Activated CD4-positive, alpha-beta T cell treated with anti-CD3 and anti-CD28 coated beads, Interleukin-2, amount 10 ng/mL, durations not matched to agents 24 days and 14 days (primary cell): ENCODE results near the gene NFIB. TPM values are rescaled to one million over a fixed set of nuclear protein-coding genes. Genes with fewer than 3 reads are reported as not detected.

Experiments
- DNase-seq: peaks from one replicate; pipeline ENCODE4 v3.0.0; 2022
- H3K27ac Mint-ChIP-seq: one replicate; pipeline ENCODE4 v1.8.0; 2022; ENCODE audit warnings: mild to moderate bottlenecking, mixed read lengths
- H3K27me3 Mint-ChIP-seq: one replicate; pipeline ENCODE4 v1.8.0; 2022; ENCODE audit warnings: mixed read lengths
- H3K36me3 Mint-ChIP-seq: one replicate; pipeline ENCODE4 v1.8.0; 2022; ENCODE audit warnings: low read depth, mild to moderate bottlenecking, mixed read lengths
- H3K4me1 Mint-ChIP-seq: one replicate; pipeline ENCODE4 v1.8.0; 2021; ENCODE audit warnings: mixed read lengths
- H3K4me3 Mint-ChIP-seq: one replicate; pipeline ENCODE4 v1.8.0; 2022; ENCODE audit warnings: mild to moderate bottlenecking, moderate library complexity, mixed read lengths
- H3K9me3 Mint-ChIP-seq: one replicate; pipeline ENCODE4 v1.8.0; 2021; ENCODE audit warnings: mixed read lengths
- intact Hi-C: fragments of 100-400 bp; cut with micrococcal nuclease; formaldehyde crosslinking; loops from one replicate; pipeline ENCODE4 v1.15.1; 2023
- total RNA-seq: library from RNA; stranded (reverse); gene quantifications from 2 replicates; pipeline ENCODE4 v1.2.3, GENCODE V29; 2022

Gene NFIB
- total RNA-seq, 1 donor from 2014 or later: not detected

DNA sequence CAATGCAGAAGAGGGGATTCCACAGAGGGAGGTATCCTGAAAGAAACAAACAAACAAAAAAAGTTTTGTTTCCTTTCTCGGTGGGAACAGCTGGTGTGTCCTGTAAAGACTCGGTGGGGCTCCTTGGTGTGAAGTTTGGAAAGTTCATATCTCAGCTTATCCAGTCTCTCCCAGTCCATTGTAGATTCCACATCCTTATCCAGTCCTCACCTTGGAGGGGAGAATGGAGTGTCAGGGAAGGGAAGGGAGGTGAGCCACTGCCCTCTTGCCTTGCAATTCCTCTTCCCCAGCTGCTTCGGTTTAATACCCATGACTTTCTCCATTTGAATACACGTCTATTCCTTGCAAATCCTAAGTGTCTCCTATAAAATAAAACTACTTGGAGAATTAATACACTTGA, 234.5 kb downstream of the NFIB start:
- Mint-ChIP-seq H3K9me3 (no peaks in the 10 kb centered on the region), H3K27ac (no peak overlapping the region), H3K27me3 (no peaks in the 10 kb centered on the region), H3K4me1 (no peaks in the 10 kb centered on the region), H3K4me3 (no peak overlapping the region), H3K36me3 (no peaks in the 10 kb centered on the region)
- intact Hi-C loops: no loop called here
- no peak for DNase-seq

GRCh38 chr9:14077672-14078071, 236.3 kb downstream of the NFIB start:
- no peaks in the 10 kb centered on the region for H3K27me3 Mint-ChIP-seq
- no peaks in the 10 kb centered on the region for H3K9me3 Mint-ChIP-seq
- no peaks in the 10 kb centered on the region for H3K4me1 Mint-ChIP-seq
- H3K36me3 Mint-ChIP-seq: no peaks in the 10 kb centered on the region
- no peak overlapping the region for H3K4me3 Mint-ChIP-seq
- DNase-seq: no peak
- H3K27ac Mint-ChIP-seq: no peak overlapping the region
- intact Hi-C loops: no loop called here

GRCh38 chr9:14075218-14075617, 238.7 kb downstream of the NFIB start:
- Mint-ChIP-seq H3K27ac (no peak overlapping the region), H3K36me3 (no peaks in the 10 kb centered on the region), H3K9me3 (no peaks in the 10 kb centered on the region), H3K27me3 (no peaks in the 10 kb centered on the region), H3K4me1 (no peaks in the 10 kb centered on the region), H3K4me3 (no peak overlapping the region)
- DNase-seq: no peak
- intact Hi-C loops: no loop called here

GRCh38 chr9:14072850-14073249, 241.1 kb downstream of the NFIB start:
- Mint-ChIP-seq H3K27ac (no peak overlapping the region), H3K4me3 (no peak overlapping the region), H3K4me1 (no peaks in the 10 kb centered on the region), H3K27me3 (no peaks in the 10 kb centered on the region), H3K36me3 (no peaks in the 10 kb centered on the region), H3K9me3 (no peaks in the 10 kb centered on the region)
- intact Hi-C loops: no loop called here
- no peak for DNase-seq

DNA sequence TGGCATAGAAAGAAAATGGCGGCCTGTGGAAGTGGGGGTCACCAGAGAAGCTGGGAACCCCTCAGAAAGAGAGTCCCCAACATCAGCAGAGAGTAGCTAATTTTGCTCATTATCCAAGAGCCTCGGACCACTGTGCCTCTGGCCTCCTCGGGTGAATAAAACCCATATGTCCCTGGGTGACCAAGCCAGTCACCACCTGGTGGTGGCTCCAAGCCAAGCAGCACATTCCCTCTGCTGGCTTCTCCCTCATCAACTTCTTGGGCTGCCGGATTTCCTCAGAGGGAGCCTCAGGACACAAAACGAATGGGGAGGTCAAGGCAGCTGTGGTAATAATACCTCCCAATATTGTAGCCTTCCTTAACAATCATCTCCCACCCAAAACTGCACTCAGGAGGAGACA, 242.5 kb downstream of the NFIB start:
- no peaks in the 10 kb centered on the region for H3K36me3 Mint-ChIP-seq
- DNase-seq: no peak
- H3K4me3 Mint-ChIP-seq: no peak overlapping the region
- H3K9me3 Mint-ChIP-seq: no peaks in the 10 kb centered on the region
- intact Hi-C loops: no loop called here
- no peaks in the 10 kb centered on the region for H3K27me3 Mint-ChIP-seq
- H3K4me1 Mint-ChIP-seq: no peaks in the 10 kb centered on the region
- H3K27ac Mint-ChIP-seq: no peak overlapping the region

DNA sequence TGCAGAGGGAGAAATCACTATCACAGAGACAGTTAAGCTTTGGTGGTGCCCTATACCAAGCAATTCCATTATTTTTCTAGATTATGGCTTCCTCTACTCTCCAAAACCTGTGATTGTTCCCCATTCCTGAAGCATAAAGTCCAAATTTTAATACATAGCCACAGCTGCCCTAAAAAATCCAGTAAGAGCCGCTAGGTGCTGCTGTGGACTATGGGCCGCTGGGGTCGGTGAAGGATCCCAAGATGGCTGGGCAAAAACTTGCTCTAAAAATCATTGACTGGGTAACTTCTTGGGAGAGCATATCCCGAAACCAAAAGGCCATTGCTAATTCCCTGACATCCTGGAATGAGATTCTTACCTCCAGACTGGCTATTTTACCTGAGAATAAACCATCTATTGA, 245.3 kb downstream of the NFIB start:
- H3K27me3 Mint-ChIP-seq: no peaks in the 10 kb centered on the region
- H3K9me3 Mint-ChIP-seq: no peaks in the 10 kb centered on the region
- no peak overlapping the region for H3K4me3 Mint-ChIP-seq
- H3K27ac Mint-ChIP-seq: no peak overlapping the region
- H3K36me3 Mint-ChIP-seq: no peaks in the 10 kb centered on the region
- no peaks in the 10 kb centered on the region for H3K4me1 Mint-ChIP-seq
- no peak for DNase-seq
- intact Hi-C loops: no loop called here

GRCh38 chr9:14066831-14067230, 247.1 kb downstream of the NFIB start:
- Mint-ChIP-seq H3K27ac (no peak overlapping the region), H3K9me3 (no peaks in the 10 kb centered on the region), H3K27me3 (no peaks in the 10 kb centered on the region), H3K36me3 (no peaks in the 10 kb centered on the region), H3K4me1 (no peaks in the 10 kb centered on the region), H3K4me3 (no peak overlapping the region)
- intact Hi-C loops: no loop called here
- DNase-seq: no peak

- intact Hi-C loops: no loop called here
- Mint-ChIP-seq H3K36me3 (no peaks in the 10 kb centered on the region), H3K4me1 (no peaks in the 10 kb centered on the region), H3K9me3 (no peaks in the 10 kb centered on the region), H3K4me3 (no peak overlapping the region), H3K27ac (no peak overlapping the region), H3K27me3 (no peaks in the 10 kb centered on the region)
- no peak for DNase-seq
Measured at GRCh38 chr9:14066032-14066431, 247.9 kb downstream of the NFIB start.

- no peak overlapping the region for H3K4me3 Mint-ChIP-seq
- intact Hi-C loops: no loop called here
- H3K9me3 Mint-ChIP-seq: no peaks in the 10 kb centered on the region
- H3K27me3 Mint-ChIP-seq: no peaks in the 10 kb centered on the region
- DNase-seq: no peak
- no peaks in the 10 kb centered on the region for H3K36me3 Mint-ChIP-seq
- no peak overlapping the region for H3K27ac Mint-ChIP-seq
- no peaks in the 10 kb centered on the region for H3K4me1 Mint-ChIP-seq
Measured at GRCh38 chr9:14064940-14065339, 249.0 kb downstream of the NFIB start.

DNA sequence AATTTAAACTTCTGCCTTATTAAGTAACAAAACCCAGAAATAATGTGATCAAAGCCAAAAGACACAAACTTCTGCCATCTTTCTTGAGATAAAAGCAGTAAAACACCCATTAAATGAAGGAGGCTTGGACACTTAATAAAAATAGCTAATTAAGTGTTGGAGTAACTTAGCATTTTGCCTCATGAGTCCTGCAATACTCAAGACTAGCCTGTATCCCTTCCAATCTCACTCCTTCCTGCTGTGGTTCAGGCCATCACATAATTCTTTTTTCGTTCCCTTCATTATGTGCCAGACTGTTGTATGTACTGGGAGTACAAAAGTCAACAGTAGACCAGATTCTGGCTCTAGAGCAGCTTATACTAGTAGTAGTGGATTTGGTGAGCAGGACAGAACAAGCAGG, 250.2 kb downstream of the NFIB start:
- Mint-ChIP-seq H3K36me3 (no peaks in the 10 kb centered on the region), H3K27me3 (no peaks in the 10 kb centered on the region), H3K4me1 (no peaks in the 10 kb centered on the region), H3K9me3 (no peaks in the 10 kb centered on the region), H3K27ac (no peak overlapping the region), H3K4me3 (no peak overlapping the region)
- intact Hi-C loops: no loop called here
- no peak for DNase-seq

DNA sequence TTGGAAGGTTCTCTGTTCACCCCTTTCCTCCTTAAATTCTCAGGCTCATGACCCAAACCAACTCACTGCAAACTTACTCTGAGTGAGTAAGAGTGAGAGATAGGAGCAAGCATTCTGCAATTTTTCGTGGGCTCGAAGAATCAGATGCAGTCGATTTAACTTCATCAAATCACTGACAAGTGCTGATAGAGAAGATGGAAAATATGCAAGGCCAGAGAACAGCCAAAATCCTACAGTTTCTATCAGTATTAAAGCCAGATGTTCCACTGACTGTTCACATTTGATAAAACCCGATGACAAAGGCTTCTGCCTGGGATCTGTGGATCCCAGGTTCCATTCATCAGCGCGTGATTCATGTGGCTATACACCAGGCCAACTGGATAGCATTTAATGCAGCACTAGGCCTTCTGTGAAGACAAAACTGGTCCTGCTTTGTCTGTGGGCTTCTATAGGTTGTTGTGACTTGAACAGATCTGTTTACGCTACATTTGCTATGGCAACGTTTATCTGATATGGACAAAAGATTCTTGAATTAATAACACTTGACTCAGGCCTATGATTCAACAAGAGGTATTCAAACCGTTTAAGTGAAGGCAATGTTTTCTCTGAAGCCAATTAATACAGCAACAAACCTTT, 251.2 kb downstream of the NFIB start:
- H3K9me3 Mint-ChIP-seq: no peaks in the 10 kb centered on the region
- no peak for DNase-seq
- no peaks in the 10 kb centered on the region for H3K4me1 Mint-ChIP-seq
- no peaks in the 10 kb centered on the region for H3K36me3 Mint-ChIP-seq
- H3K27ac Mint-ChIP-seq: no peak overlapping the region
- intact Hi-C loops: no loop called here
- no peaks in the 10 kb centered on the region for H3K27me3 Mint-ChIP-seq
- no peak overlapping the region for H3K4me3 Mint-ChIP-seq

- Mint-ChIP-seq H3K27ac (no peak overlapping the region), H3K36me3 (no peaks in the 10 kb centered on the region), H3K4me3 (no peak overlapping the region), H3K4me1 (no peaks in the 10 kb centered on the region), H3K9me3 (no peaks in the 10 kb centered on the region), H3K27me3 (no peaks in the 10 kb centered on the region)
- intact Hi-C loops: no loop called here
- DNase-seq: no peak
Measured at GRCh38 chr9:14061936-14062585, 251.9 kb downstream of the NFIB start.

- DNase-seq: no peak
- intact Hi-C loops: no loop called here
- Mint-ChIP-seq H3K36me3 (no peaks in the 10 kb centered on the region), H3K27me3 (no peaks in the 10 kb centered on the region), H3K4me3 (no peak overlapping the region), H3K4me1 (no peaks in the 10 kb centered on the region), H3K27ac (no peak overlapping the region), H3K9me3 (no peaks in the 10 kb centered on the region)
Measured at GRCh38 chr9:14058325-14058688, 255.6 kb downstream of the NFIB start.

DNA sequence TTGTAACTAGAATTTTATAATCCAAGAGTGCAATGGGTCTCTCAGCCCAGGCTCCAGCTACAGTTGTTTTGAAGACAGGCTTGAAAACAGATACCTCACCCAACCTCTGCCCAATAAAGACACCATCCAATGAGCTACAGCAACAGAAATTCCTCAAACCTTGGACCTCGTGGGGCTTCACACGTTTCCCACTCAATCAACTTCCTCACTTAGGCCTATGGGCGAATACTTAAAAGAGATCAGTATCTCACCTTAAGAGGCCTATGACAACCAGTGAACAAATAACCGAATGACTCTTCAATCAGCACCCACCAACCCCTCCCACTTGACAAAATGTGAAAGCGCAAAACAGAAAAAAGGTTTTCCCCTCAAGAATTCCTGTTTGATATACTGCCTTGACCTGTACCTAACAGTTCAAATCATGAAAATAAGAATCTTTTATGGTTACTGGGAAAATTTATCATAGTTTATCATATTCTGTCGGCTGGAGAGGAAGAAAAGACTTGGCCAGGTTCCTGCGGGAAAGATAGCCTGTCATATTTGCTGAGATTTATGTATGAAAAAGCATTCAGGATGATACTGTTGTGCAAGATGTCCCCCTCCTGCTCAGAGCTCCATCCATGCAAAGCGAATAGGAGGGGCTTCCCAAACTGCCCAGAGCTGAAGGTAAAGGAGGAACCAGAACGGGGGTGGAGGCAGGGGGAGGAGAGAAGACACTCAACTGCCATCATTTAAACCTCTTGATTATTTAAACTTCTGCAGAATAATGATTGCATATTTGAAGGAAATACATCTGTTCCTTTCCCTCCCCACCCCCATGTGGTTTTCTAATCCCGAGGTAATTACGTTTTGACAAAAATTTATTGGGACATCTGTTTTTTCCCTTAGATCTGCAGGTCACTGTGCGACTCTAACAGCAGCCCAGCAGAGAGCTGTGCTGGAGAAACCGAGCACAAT, 256.3 kb downstream of the NFIB start:
- H3K4me3 Mint-ChIP-seq: no peak overlapping the region

More for the DNA sequence above, 256.3 kb downstream of the NFIB start:
- DNase-seq: no peak
- Mint-ChIP-seq H3K9me3 (no peaks in the 10 kb centered on the region), H3K4me1 (no peaks in the 10 kb centered on the region), H3K27ac (no peak overlapping the region), H3K27me3 (no peaks in the 10 kb centered on the region), H3K36me3 (no peaks in the 10 kb centered on the region)
- intact Hi-C loops: no loop called here
